Measurements from ENCODE around the gene DDX19B.
"Not testable (repeated sequence)": the region's sequence is repeated elsewhere in the genome, so short reads cannot be mapped to it uniquely, and the experiment has no call there.

DDX19B gene

DNA sequence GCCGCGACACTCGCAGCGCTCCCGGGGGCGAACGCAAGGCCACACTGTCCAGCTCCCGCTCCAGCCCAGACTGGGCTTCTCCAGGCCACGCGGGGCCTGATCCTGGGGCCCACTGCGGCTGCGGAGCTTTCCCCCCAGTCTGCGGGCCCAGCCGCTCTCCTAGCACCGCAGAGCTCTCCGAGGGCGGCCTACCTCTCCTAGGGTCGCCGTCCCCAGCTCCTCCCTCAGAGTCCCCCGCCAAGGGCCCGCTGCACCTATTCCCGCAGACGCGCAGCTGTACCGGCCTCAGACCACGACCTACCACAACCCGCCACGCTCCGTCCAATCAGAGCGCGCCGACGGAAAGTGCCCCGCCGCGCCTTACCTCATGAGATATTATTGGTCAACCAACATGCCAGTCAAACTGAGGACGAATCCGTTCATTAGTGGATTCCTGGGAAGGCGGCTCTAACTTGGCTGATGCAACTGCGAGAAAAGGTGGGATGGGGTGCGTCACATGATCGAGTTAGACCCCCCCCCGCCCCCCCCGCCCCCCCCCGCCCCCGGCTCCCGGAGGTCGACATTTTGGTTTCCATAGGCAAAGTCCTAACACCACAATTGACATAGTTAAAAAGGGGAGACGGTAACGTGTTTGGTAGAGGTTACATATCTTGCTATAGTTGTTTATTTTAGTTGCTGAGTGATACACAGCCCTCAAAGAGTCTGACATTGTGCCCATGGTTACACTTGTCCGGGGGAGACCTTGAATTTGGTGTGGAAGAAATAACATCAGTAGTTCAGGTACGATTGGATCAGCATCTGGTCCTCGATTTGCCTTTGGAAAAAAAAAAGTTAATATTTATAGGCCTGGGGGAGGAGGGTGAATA lies 9.5 kb upstream of the DDX19B start, which contains the start of gene AARS1:
Gene AARS1 (minus strand): TSS at position 278 of the 866 bp plus-strand sequence. CDS start 6,743 bp downstream, outside the sequence.
- DNase-seq: peak; percentile 84

DNA sequence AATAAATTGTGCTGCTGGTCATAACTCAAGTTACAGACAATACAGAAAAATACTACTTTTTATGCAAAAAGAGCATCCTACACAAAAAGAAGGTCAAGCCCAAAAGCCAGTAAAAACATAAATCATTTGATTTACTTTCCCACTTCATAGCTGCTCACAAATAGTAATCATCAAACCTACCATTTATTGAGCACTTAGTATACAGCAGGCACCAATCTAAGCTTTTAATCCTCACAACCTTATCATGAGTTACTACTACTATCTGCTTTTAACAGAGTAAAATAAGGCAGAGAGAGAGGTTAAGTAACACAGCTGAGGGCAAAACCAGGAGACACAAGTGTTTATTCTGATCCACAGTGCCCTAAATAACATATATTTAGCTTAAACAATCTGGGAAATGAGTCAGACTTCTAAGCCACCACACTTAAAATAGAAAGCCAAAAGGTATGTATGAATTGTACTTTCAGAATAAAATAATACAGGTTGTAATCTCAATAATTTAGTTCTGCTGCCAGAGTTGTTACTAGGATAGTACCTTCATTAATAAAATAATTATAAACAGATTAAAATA lies 8.0 kb upstream of the DDX19B start:
- no peak for DNase-seq

DNA sequence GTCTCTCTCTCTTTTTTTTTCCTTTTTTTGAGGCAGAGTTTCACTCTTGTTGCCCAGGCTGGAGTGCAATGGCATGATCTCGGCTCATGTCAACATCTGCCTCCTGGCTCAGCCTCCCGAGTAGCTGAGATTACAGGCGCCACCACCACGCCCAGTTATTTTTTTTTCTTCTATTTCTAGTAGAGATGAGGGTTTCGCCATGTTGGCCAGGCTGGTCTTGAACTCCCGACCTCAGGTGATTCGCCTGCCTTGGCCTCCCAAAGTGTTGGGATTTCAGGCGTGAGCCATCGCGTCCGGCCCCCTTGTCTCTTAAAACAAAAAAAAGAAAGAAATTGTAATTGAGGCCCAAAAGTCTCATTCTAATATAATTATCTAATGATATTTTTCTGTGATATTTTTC lies 6.8 kb upstream of the DDX19B start:
- DNase-seq: not testable (repeated sequence)

DNA sequence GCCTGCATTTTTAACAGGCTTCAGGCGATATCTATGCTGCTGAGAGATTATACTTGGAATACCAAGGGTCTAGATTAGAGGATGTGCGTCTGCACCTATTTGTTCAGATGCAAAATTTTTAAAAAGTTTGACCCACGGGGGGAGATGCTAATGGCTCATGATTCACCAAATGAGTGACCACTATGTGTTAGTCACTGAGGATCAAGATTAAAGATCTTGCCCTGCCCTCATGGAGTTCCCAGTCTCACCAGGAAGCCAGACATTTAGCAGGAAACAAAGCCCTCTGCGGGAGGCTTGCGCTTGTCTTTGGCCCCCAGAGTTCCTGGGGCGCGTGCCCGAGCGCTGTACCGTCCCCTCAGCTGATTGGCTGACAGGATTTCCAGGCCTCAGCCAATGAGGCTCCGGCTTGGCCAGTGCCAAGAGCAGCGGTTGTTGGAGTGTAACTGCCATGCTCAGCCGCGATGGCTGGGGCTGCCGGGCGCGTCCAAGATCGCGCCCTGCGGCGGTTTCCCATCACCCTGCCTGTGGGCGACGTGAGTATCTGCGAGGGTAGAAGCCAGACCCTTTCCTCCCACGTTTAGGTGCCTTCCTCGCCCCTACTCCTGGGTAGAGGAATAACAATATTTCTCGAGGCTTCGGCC lies 4.5 kb upstream of the DDX19B start:
- no peak for DNase-seq

DNA sequence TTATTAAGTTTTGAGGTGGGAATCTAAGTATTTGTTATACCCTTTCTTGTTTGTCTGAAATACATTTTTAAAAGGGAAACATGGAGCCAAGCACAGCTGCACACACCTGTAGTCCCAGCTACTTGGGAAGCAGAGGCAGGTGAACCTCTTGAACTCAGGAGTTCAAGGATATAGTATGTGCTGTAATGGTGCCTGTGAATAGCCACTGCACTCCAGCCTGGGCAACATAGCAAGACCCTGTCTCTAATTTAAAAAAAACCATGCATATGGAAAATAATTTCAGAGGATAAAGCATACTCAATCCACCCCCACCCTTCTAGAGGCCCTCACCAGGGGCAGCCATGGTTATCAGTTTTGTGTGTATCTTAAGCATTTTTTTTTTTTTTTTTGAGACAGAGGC lies 3.4 kb upstream of the DDX19B start:
- no peak for DNase-seq

DNA sequence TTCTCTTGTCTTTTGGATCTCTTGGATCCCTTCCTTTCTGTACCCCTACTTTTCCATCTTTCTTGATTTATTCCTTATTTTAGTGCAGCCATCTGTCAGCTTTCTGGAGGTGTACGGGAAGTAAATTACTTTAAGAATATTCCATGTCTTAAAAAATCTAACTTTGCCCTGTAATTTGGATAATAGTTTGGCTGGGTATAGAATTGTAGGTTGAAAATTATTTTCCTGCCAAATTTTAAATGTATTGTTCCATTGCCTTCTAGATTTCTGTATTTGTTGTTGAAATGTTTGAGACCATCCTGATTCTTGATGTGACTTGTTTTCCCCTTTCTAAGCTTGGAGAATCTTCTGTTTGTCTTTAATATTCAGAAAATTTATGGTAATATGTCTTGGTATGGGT lies 2.1 kb downstream of the DDX19B start:
- DNase-seq: no peak

DNA sequence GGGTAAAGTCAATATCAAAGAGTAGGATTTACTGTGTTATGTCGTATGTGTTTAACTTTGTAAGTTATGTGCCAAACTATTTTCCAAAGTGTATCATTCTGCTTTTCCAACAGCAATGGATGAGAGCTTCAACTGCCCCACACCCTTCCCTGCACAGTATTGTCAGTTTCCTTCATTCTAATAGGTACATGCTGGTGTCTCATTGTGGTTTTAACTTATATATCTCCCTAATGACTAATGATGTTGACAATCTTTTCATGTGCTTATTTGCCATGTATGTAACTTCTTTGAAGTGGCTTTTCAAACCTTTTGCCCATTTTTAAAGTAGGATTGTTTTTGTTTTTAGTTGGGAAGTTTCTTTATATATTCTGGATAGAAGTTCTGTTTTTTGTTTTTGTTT lies 3.8 kb downstream of the DDX19B start:
- no peak for DNase-seq

DNA sequence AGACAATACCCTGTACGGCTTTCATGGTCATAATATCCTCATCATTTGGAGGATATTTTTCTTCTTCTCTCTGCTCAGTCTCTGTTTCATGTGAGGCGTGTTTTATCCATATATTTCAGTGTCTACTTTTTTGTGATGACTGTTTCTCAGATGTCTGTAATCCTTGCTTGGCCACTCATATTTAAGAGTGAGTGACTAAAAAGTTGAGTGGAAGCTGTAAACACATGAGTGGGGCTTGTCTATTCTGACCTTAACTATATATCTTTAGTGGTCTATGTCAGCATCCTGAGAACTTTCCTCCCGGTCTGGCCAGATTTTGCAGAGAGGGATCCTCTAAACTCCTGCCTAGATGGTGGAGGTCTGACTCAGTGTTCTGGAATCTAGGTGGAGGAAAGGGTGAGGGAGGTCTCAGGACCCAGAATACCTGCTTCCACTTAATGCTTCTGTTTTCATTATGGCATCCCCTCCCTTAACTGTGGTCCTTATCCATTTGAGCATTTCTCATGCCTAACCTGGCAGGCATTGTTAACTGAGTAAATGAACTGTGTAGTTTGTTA lies 6.0 kb downstream of the DDX19B start:
- no peak for DNase-seq

DNA sequence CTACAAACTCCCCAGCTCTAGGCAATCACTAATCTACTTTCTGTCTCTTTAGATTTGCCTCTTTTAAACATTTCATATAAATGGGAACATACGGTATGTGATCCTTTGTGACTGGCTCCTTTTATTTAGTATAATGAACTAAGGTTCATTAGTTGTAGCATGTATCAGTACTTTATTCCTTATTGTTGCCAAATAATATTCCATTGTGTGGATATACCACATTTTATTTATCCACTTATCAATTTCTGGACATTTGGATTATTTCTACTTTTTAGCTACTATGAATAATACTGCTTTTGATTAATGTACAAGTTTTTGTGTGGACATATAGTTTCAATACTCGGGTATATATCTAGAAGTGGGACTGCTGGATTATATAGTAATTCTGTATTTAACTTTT lies 7.9 kb downstream of the DDX19B start:
- DNase-seq: no peak

DNA sequence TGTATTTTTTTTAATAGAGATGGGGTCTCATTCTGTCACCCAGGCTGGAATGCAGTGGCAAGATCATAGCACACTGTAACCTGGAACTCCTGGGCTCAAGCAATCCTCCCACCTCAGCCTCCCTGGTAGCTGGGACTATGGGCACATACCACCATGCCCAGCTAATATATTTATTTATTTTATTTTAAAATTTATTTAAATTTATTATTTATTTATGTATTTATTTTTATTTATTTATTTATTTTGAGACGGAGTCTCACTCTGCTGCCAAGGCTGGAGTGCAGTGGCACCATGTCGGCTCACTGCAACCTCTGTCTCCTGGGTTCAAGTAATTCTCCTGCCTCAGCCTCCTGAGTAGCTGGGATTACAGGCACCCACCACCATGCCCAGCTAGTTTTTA lies 8.7 kb downstream of the DDX19B start:
- not testable (repeated sequence) for DNase-seq

DNA sequence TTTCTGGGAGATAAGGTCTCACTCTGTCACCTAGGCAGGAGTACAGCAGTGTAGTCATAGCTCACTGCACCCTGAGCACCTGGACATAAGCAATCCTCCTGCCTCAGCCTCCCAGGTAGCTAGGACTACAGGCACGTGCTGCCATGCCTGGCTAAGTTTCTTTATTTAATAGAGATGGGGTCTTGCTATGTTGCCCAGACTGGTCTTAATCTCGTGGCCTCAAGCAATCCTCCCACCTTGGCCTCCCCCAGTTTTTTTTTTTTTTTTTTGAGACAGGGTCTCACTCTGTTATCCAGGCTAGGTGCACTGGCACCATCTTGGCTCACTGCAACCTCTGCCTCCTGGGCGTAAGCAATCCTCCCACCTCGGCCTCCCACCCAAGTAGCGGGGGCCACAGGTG lies 21.1 kb downstream of the DDX19B start:
- DNase-seq: no peak

DNA sequence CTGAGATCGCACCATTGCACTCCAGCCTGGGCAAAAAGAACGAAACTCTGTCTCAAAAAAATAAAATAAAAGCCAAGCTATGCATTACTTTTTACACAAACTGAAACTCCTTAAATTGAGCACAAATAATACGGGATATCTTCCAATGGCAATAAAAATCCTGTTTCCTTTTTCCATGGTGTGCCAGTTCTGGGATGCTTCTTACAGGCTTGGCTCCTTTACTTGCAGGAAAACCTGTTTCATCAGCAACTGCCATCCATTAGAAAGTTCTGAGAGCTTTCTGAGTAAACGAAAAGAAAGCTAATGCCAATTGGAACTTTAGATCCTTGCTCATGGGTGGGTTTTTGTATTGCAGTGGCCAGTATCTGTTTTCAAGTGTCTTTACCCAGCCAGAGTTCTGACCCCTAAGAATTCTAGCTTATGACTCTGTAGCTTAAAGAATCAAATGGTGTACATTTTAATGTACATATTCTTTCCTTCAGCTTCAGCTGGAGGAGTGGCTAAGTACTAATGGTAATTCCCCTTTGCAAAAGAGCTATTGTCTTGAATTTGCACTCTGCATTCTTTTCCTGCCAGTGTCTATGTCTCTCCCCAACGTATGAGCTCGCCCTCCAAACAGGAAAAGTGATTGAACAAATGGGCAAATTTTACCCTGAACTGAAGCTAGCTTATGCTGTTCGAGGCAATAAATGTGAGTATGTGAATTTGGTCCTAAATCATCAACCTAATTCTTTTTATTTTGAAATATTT lies 26.2 kb downstream of the DDX19B start:
- no peak for DNase-seq

DNA sequence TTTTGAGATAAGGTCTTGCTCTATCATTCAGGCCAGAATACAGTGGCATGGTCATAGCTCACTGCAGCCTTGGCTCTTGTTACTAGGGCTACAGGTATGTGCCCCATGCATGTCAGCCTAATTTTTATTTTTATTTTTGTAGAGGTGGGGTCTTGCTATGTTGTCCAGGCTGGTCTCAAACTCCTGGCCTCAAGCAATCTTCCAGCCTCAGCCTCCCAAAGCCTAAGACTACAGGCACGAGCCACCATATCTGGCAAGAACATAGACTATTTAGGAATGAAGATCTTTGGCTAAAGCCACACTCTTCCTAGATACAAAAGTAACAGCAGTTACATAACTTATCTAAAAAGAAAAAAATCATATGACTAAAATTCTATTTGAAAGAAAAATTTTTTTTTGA lies 32.1 kb downstream of the DDX19B start:
- DNase-seq: no peak

DNA sequence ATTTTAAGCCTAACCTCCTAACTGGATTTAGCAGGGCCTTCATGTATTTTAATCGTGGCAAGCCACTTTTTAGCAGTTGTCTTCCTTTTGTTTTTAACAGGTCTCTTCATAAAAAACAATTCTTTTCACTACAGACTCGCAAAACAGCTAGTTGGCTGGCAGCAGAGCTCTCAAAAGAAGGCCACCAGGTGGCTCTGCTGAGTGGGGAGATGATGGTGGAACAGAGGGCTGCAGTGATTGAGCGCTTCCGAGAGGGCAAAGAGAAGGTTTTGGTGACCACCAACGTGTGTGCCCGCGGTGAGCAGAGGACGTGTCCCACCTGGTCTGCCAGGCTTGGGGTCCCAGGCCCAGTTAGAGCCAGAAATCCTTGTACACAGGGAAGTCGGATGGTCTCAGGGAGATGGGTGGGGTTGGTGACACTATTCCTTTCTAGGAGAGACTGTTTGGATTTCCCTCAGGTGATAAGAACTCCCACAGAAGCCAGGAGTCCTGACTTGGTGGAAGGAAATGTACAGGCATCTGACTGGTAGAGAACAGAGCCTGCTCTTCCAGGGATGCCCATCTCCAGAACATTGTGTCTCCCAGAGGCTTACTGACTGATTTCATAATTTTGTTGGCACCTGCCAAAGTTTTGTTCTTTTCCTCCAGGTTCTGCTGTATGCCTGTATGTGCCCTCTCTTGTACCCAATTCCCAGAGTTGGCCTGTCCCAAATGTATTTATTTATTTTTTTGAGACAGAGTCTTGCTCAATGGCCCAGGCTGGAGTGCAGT lies 32.8 kb downstream of the DDX19B start:
- no peak for DNase-seq

DNA sequence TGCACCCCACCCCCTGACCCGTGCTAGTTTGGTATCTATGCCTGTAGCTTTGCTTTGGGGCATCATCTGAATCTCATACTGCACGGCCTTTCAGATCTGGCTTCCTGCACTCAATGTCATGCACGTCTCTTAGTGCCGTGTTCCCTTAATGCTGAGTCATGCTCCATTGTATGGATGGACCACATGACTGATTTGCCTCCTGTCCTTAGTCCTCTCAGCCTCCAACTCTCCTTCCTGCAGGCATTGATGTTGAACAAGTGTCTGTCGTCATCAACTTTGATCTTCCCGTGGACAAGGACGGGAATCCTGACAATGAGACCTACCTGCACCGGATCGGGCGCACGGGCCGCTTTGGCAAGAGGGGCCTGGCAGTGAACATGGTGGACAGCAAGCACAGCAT lies 33.7 kb downstream of the DDX19B start:
- not testable (repeated sequence) for DNase-seq

DNA sequence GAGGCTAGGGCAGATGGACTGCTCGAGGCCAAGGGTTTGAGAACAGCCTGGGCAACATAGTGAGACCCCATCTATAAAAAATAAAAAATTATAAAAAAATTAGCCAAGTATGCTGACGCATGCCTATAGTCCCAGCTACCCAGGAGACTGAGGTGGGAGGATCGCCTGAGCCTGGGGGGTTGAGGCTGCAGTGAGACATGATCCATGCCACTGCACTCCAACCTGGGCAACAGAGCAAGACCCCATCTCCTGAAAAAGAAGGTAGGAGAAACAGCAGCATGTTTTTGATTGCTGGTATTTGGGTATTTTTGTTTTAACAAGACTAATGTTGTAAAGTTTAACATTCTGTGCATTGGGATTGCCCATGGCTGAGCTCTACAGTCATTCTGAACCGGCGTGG lies 38.8 kb downstream of the DDX19B start:
- no peak for DNase-seq

DNA sequence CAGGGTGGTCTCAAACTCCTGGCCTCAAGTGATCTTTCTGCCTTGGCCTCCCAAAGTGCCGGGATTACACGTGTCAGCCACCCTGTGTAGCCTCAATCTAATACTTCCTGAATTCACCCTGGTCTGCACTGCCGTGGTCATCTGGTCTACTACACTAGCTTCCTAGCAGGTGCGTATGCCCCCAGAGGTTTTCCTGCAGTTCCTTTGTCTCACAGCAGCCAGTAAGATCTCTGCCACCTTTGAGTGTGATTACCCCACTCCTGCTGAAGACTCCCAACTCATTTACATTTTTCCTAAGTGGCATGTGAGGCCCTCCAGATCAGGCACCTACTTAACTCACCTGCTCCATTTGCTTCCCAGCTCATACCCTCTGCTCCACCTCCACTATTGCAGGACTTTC lies 42.6 kb downstream of the DDX19B start:
- no peak for DNase-seq

DNA sequence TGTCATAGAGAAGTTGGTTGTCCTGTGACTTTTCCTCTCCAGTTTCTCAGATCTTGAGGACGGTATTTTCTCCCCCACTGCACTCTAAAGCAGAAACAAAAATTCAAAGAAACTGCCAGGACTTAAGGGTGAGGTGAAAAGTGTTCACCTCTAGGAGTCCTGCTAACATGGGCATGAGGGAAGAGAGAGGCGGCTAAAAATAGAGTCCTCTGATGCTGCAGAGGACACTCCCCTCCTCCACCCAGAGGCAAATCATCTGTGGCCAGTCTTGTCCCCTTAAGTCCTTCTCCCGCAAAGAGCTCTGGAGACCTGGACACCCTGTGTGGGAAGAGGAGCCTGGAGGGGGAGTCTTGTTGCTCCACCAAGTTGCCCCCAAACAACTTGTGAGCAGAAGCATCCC lies 43.0 kb downstream of the DDX19B start:
- DNase-seq: no peak

DNA sequence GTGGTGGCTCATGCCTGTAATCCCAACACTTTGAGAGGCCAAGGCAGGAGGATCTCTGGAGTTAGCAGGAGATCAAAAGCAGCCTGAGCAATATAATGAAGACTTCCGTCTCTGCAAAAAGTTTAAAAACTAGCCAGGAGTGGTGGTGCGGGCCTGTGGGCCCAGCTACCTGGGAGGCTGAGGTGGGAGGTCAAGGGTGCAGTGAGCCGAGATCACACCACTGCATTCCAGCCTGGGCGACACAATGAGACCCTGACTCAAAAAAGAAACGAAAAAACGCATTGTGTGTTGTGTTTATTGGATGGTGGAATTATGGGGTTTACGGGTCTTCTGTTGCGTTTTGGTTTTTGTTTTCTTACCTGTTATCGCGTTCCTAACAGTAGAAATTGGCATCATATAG lies 46.9 kb downstream of the DDX19B start:
- DNase-seq: no peak

DNA sequence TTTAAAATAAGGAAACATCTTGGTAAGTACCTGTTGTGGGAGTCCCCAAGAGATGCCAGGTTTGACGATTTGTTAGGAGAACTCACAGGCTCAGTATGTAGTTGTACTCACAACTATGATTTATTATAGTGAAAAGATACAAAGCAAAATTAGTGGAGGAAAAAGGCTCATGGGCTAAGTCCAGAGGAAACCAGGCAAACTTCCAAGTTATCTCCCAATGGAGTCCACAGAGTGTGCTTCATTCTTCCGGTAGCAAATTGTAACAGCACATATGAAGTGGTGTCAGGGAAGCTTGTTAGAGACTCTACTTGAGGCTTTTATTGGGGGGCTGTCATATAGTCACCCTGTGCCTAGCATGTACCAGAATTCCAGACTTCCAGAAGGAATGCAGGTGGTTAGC lies 50.0 kb downstream of the DDX19B start:
- no peak for DNase-seq

DNA sequence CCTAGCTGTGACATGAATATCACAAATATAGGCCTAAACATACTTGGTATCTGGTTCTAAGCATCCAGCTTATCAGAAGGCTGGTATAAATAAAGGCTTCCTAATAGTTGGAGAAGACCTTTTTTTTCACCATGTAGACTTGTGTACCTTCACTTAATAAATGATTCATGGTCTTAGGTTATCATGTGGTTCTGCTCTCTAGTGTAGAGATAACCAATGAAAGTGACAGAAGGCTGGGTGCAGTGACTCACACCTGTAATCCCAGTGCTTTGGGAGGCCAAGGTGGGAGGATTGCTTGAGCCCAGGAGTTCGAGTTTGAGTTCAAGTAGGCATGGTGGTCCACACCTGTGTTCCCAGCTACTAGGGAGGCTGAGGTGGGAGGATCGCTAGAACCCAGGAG lies 50.8 kb downstream of the DDX19B start:
- no peak for DNase-seq

DNA sequence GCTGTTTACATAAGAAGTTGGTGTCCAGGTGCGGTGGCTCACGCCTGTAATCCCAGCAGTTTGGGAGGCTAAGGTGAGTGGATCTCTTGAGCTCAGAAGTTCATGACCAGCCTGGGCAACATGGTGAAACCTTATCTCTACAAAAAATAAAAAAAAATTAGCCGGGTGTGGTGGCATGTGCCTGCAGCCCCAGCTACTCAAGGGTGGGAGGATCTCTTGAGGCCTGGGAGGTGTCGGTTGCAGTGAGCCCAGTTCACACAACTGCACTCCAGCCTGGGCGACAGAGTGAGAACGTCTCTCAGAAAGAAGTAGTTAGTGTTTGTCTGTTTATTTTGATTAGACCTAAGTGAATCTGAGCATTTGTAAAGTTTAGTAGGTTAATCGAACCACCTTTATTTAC lies 60.6 kb downstream of the DDX19B start:
- no peak for DNase-seq

All from NCI-H1048 (cell line).